A549 (cell line): ENCODE results near the gene MMP15. TPM values are rescaled to one million over a fixed set of nuclear protein-coding genes. Genes with fewer than 3 reads are reported as not detected.

Experiments
- ATAC-seq, 2 experiments: fragments of 200-7000 bp in 1 of 2; fragments of >200 bp in 1 of 2; cut with Nextera tagmentation in 1 of 2; cut with Tn5 transposase in 1 of 2; 3 replicates each; pipeline versions ENCODE4 v1.8.0 to v1.9.1; 2018 to 2020; ENCODE audit warnings: mild to moderate bottlenecking in 1 of 2, moderate library complexity in 1 of 2
- CTCF ChIA-PET: fragments of 300-600 bp; sonication (Branson Sonifier 250); formaldehyde crosslinking; extraction: SDS; loops from one replicate; lab custom pipeline; 2021; ENCODE audit warnings: antibody characterized with exemption, inconsistent platforms; lab: Yijun Ruan, JAX
- POLR2A ChIA-PET: fragments of 350-600 bp; formaldehyde crosslinking; extraction: SDS; loops from one replicate; lab custom pipeline; 2021; ENCODE audit warnings: antibody characterized with exemption, inconsistent platforms; lab: Yijun Ruan, JAX
- DNase-seq, 2 experiments: peaks; one replicate each; pipeline versions ENCODE4 v3.0.0 to v3.0.0-alpha.2; 2011 to 2016; ENCODE audit warnings: low read depth in 1 of 2, low spot score in 1 of 2
- FAIRE-seq: peaks from 2 replicates; lab custom pipeline; 2011; peaks lifted over from hg19 to GRCh38; lab: Jason Lieb, UNC
- H3K27ac ChIP-seq, 2 experiments: fragments of >200 bp; sonication (Bioruptor Twin); formaldehyde crosslinking; 3 replicates each; pipeline ENCODE4 v1.5.1; 2016 to 2017
- H3K4me1 ChIP-seq: fragments of >200 bp; sonication (Bioruptor Twin); formaldehyde crosslinking; 3 replicates; pipeline ENCODE4 v1.6.1; 2016
- H3K4me2 ChIP-seq: fragments of >200 bp; sonication (Bioruptor Twin); formaldehyde crosslinking; 3 replicates; pipeline ENCODE4 v1.6.1; 2016
- H3K4me3 ChIP-seq: fragments of >200 bp; sonication (Bioruptor Twin); formaldehyde crosslinking; 3 replicates; pipeline ENCODE4 v1.5.1; 2016
- H3K9me3 ChIP-seq: fragments of >200 bp; sonication (Bioruptor Twin); formaldehyde crosslinking; 3 replicates; pipeline ENCODE4 v1.6.1; 2016
- BHLHE40 ChIP-seq: IDR thresholded peaks from 2 replicates; pipeline ENCODE4 v1.6.1; 2012; ENCODE audit warnings: low read depth, low read length, inconsistent platforms
- ESRRA ChIP-seq: fragments of 150-350 bp; IDR thresholded peaks from 2 replicates; pipeline ENCODE4 v1.6.1; 2014; ENCODE audit warnings: mild to moderate bottlenecking, low read length, borderline replicate concordance
- FOSL2 ChIP-seq, 2 experiments: fragments of 450-650 bp in 1 of 2; fragments of >200 bp in 1 of 2; sonication (Bioruptor Twin) in 1 of 2; formaldehyde crosslinking; IDR thresholded peaks; 2 replicates each; pipeline versions ENCODE4 v1.5.0 to v1.6.1; 2016 to 2020; ENCODE audit warnings: mild to moderate bottlenecking in 1 of 2, moderate library complexity in 1 of 2
- GATA3 ChIP-seq: IDR thresholded peaks from 2 replicates; pipeline ENCODE4 v1.6.1; 2012; ENCODE audit warnings: borderline replicate concordance
- HOXB5 ChIP-seq: fragments of 250-450 bp; sonication (Bioruptor Pico); IDR thresholded peaks from 2 replicates; pipeline ENCODE4 v1.5.0; 2020; ENCODE audit warnings: mild to moderate bottlenecking, moderate library complexity
- KDM5A ChIP-seq: fragments of 200-600 bp; sonication (generic); IDR thresholded peaks from 2 replicates; pipeline ENCODE4 v1.6.1; 2016; ENCODE audit warnings: antibody characterized with exemption, mild to moderate bottlenecking
- MAFK ChIP-seq: fragments of 450-650 bp; IDR thresholded peaks from 2 replicates; pipeline ENCODE4 v1.6.1; 2014; ENCODE audit not compliant: partially characterized antibody
- MAZ ChIP-seq: fragments of 150-350 bp; IDR thresholded peaks from 2 replicates; pipeline ENCODE4 v1.6.1; 2014; ENCODE audit warnings: antibody characterized with exemption, low read depth, low read length, borderline replicate concordance
- NPAS2 ChIP-seq: fragments of 250-450 bp; sonication (Bioruptor Pico); IDR thresholded peaks from 2 replicates; pipeline ENCODE4 v1.8.0; 2022; ENCODE audit warnings: mild to moderate bottlenecking, moderate library complexity, borderline replicate concordance
- POLR2A ChIP-seq: IDR thresholded peaks from 2 replicates; pipeline ENCODE4 v1.6.1; 2012; ENCODE audit warnings: mild to moderate bottlenecking, low read length
- RARB ChIP-seq: fragments of 250-450 bp; sonication (Bioruptor Pico); IDR thresholded peaks from 2 replicates; pipeline ENCODE4 v1.8.0; 2021; ENCODE audit warnings: mild to moderate bottlenecking, moderate library complexity
- RFX5 ChIP-seq: fragments of 450-650 bp; IDR thresholded peaks from 2 replicates; pipeline ENCODE4 v1.7.1; 2014; ENCODE audit warnings: antibody characterized with exemption, mild to moderate bottlenecking, moderate library complexity
- RNF2 ChIP-seq: fragments of 200-600 bp; sonication (generic); IDR thresholded peaks from 2 replicates; pipeline ENCODE4 v1.6.1; 2016; ENCODE audit warnings: low read depth, mild to moderate bottlenecking, antibody characterized with exemption, moderate library complexity, borderline replicate concordance
- SREBF2 ChIP-seq: fragments of 450-650 bp; IDR thresholded peaks from 2 replicates; pipeline ENCODE4 v1.6.1; 2014; ENCODE audit warnings: mild to moderate bottlenecking, moderate library complexity
- WGBS: methylation state at CpG from one replicate; pipeline ENCODE4 v1.1.6; 2017; ENCODE audit errors: missing lambda C conversion rate; 5-methylcytosine and 5-hydroxymethylcytosine counted together
- polyA plus RNA-seq, 4 experiments: library from polyadenylated mRNA; depleted of rRNA in 3 of 4; stranded (reverse); fragments of >200 nt; fragmentation: RNase III in 1 of 4; extraction: RNeasy Plus Mini Kit Qiagen cat#74134 plus additional on column Dnase treatment in 1 of 4; gene quantifications; 2 replicates in 3 of 4; 3 replicates in 1 of 4; pipeline ENCODE4 v1.2.3, GENCODE V29; 2011 to 2017
- TF ChIP-seq, protein P1 (sequence below): fragments of 200-600 bp; sonication (generic); IDR thresholded peaks from 2 replicates; pipeline ENCODE4 v1.6.1; 2016; ENCODE audit warnings: antibody characterized with exemption, mild to moderate bottlenecking, moderate library complexity
- TF ChIP-seq, protein P2 (sequence below): fragments of 250-450 bp; sonication (Bioruptor Pico); IDR thresholded peaks from 2 replicates; pipeline ENCODE4 v1.5.0; 2021; ENCODE audit warnings: mild to moderate bottlenecking, moderate library complexity, borderline replicate concordance
- TF ChIP-seq, protein P3 (sequence below): fragments of 450-650 bp; IDR thresholded peaks from 2 replicates; pipeline ENCODE4 v1.6.1; 2014; ENCODE audit warnings: antibody characterized with exemption
- TF ChIP-seq, protein P4 (sequence below): IDR thresholded peaks from 2 replicates; pipeline ENCODE4 v1.6.1; 2012; ENCODE audit warnings: low read depth, borderline replicate concordance
- TF ChIP-seq, protein P5 (sequence below): IDR thresholded peaks from 2 replicates; pipeline ENCODE4 v1.6.1; 2012
- TF ChIP-seq, protein P6 (sequence below): IDR thresholded peaks from 2 replicates; pipeline ENCODE4 v1.6.1; 2012

Gene MMP15
- polyA plus RNA-seq, 2 of the 4 experiments (the other 2 are of a cell fraction): 4.3 to 11.2 TPM

DNA sequence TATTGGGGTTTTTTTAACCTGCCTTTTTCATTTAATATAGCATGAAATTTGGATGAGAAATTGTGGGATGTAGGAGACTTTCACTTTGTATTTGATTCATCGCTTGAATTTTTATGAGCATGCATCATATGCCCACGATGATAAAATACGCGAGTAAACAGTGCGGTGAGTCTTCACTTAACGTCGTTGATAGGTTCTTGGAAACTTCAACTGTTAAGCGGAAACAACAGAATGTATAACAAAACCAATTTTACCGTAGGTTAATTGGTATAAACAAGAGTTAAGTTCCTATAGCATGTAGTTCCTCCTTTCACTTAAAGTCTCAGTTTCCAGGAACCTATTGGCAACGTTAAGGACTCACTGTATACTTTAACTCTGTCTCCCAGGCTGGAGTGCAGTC lies 28.7 kb downstream of the MMP15 start (continued):
- TF ChIP-seq, protein P1, sequence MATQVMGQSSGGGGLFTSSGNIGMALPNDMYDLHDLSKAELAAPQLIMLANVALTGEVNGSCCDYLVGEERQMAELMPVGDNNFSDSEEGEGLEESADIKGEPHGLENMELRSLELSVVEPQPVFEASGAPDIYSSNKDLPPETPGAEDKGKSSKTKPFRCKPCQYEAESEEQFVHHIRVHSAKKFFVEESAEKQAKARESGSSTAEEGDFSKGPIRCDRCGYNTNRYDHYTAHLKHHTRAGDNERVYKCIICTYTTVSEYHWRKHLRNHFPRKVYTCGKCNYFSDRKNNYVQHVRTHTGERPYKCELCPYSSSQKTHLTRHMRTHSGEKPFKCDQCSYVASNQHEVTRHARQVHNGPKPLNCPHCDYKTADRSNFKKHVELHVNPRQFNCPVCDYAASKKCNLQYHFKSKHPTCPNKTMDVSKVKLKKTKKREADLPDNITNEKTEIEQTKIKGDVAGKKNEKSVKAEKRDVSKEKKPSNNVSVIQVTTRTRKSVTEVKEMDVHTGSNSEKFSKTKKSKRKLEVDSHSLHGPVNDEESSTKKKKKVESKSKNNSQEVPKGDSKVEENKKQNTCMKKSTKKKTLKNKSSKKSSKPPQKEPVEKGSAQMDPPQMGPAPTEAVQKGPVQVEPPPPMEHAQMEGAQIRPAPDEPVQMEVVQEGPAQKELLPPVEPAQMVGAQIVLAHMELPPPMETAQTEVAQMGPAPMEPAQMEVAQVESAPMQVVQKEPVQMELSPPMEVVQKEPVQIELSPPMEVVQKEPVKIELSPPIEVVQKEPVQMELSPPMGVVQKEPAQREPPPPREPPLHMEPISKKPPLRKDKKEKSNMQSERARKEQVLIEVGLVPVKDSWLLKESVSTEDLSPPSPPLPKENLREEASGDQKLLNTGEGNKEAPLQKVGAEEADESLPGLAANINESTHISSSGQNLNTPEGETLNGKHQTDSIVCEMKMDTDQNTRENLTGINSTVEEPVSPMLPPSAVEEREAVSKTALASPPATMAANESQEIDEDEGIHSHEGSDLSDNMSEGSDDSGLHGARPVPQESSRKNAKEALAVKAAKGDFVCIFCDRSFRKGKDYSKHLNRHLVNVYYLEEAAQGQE: no peak
- TF ChIP-seq MAFK: no peak
- no peak for TF ChIP-seq RARB
- TF ChIP-seq, all 56 proteins: peak for 0

DNA sequence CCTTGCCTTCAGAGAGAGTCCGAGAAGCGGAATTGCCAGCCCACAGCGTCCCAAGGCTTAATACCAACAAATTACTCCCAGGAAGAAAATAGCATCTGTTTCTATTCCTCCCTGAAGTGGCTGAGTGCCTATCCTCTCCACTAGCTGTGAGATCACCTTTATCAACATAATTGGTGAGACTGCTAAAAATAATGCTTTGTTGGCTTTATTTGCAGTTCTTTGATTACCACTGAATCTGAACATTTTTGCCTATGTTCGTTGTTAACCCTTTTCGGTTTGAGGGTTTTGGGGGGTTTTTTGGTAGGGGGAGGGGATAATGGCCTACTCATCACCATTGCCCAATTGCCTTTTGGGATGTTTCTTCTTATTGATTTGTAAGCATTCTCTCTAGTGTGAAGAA lies 31.0 kb downstream of the MMP15 start:
- H3K4me1 ChIP-seq: no peaks in the 10 kb centered on the region
- POLR2A ChIA-PET: no interaction called here
- no peak overlapping the region for H3K27ac ChIP-seq
- H3K9me3 ChIP-seq: no peaks in the 10 kb centered on the region
- ATAC-seq: no peak
- WGBS: 44% methylated on average over 5 of the region's 5 CpGs
- no peak overlapping the region for H3K4me3 ChIP-seq
- FAIRE-seq: no peak
- no peak overlapping the region for H3K4me2 ChIP-seq
- DNase-seq: no peak
- CTCF ChIA-PET: interaction anchor here (0.7 to 2.0 kb wide), 3 partner anchors 38 to 439 kb away, joined by 3 to 4 read pairs (median 3); no protein-coding TSS in a partner anchor
- TF ChIP-seq MAFK: peak; percentile 36
- TF ChIP-seq GATA3: no peak
- no peak for TF ChIP-seq ESRRA

DNA sequence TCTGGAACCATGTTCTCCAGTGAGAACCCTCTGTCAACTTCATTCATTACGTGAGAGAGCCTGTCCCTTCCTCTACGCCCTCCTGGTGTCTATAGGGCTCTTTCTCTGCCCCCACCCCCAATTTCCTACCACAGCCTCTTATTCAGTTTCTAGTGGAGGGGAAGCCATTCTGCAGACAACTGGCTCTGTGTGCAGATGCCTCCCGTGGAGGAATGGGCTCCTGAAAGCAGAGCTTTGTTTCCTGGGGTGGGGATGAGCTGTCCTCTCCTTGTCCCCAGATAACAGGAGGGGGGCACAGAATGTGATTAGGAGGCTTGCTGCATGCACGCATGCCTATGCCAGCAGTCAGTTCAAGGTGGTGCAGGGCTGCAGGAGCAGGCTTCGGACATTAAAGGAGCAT lies 31.6 kb downstream of the MMP15 start:
- CTCF ChIA-PET: interaction anchor here (1.5 to 2.0 kb wide), 2 partner anchors 39 to 65 kb away, joined by 3 to 4 read pairs; no protein-coding TSS in a partner anchor

DNA sequence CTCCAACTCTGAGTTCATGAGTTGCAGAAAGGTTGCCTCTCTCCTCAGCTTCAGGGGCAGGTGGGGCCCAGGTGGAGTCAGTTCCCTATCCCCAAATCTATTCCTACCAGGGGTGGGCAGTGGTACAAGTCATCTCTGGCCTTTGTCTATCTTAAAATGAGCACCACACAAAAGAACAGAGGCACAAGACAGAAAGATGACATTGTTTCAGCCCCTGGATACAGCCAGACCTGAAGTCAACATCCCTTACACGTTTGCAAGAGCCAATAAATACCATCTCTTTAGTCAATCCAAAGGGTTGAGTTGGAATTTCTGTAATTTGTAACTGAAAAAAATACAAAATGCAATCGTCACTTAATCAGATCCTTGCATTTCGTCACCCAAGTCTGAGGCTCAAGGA lies 32.2 kb downstream of the MMP15 start:
- Histone ChIP-seq H3K4me1 (no peaks in the 10 kb centered on the region), H3K9me3 (no peaks in the 10 kb centered on the region), H3K4me2 (no peak overlapping the region), H3K4me3 (no peak overlapping the region), H3K27ac (no peak overlapping the region)
- ATAC-seq (no peak), FAIRE-seq (no peak), DNase-seq (no peak)
- CTCF ChIA-PET: interaction anchor here (1.5 to 2.0 kb wide), 2 partner anchors 39 to 64 kb away, joined by 3 to 4 read pairs; no protein-coding TSS in a partner anchor
- TF ChIP-seq HOXB5 (CRISPR knock-in tag): no peak
- no peak for TF ChIP-seq SREBF2
- no peak for TF ChIP-seq RNF2
- TF ChIP-seq BHLHE40: no peak
- TF ChIP-seq, protein P2, sequence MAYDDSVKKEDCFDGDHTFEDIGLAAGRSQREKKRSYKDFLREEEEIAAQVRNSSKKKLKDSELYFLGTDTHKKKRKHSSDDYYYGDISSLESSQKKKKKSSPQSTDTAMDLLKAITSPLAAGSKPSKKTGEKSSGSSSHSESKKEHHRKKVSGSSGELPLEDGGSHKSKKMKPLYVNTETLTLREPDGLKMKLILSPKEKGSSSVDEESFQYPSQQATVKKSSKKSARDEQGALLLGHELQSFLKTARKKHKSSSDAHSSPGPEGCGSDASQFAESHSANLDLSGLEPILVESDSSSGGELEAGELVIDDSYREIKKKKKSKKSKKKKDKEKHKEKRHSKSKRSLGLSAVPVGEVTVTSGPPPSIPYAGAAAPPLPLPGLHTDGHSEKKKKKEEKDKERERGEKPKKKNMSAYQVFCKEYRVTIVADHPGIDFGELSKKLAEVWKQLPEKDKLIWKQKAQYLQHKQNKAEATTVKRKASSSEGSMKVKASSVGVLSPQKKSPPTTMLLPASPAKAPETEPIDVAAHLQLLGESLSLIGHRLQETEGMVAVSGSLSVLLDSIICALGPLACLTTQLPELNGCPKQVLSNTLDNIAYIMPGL (CRISPR knock-in tag): no peak
- 41% methylated on average over 3 of the region's 3 CpGs for WGBS
- POLR2A ChIA-PET: interaction anchor here (2.1 kb wide), 1 partner anchor 72 kb away, joined by 4 read pairs; the partner anchor contains the start of gene CFAP20

More for the DNA sequence above, 31.6 kb downstream of the MMP15 start:
- H3K9me3 ChIP-seq: no peaks in the 10 kb centered on the region
- no peak overlapping the region for H3K4me2 ChIP-seq
- 52% methylated on average over 5 of the region's 5 CpGs for WGBS
- TF ChIP-seq, protein P3, sequence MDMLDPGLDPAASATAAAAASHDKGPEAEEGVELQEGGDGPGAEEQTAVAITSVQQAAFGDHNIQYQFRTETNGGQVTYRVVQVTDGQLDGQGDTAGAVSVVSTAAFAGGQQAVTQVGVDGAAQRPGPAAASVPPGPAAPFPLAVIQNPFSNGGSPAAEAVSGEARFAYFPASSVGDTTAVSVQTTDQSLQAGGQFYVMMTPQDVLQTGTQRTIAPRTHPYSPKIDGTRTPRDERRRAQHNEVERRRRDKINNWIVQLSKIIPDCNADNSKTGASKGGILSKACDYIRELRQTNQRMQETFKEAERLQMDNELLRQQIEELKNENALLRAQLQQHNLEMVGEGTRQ: no peak
- TF ChIP-seq RFX5: no peak
- TF ChIP-seq, protein P4, sequence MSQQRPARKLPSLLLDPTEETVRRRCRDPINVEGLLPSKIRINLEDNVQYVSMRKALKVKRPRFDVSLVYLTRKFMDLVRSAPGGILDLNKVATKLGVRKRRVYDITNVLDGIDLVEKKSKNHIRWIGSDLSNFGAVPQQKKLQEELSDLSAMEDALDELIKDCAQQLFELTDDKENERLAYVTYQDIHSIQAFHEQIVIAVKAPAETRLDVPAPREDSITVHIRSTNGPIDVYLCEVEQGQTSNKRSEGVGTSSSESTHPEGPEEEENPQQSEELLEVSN: no peak
- TF ChIP-seq NPAS2: no peak
- no peak for TF ChIP-seq HOXB5 (CRISPR knock-in tag)
- no peak for TF ChIP-seq MAZ
- TF ChIP-seq POLR2A: no peak
- TF ChIP-seq, protein P5, sequence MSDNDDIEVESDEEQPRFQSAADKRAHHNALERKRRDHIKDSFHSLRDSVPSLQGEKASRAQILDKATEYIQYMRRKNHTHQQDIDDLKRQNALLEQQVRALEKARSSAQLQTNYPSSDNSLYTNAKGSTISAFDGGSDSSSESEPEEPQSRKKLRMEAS: no peak
- TF ChIP-seq KDM5A: no peak
- no peak for TF ChIP-seq FOSL2 (IDR thresholded peaks at IDR 0.05)
- no peak for TF ChIP-seq FOSL2 (CRISPR knock-in tag; IDR thresholded peaks at IDR 0.05)
- TF ChIP-seq, protein P6, sequence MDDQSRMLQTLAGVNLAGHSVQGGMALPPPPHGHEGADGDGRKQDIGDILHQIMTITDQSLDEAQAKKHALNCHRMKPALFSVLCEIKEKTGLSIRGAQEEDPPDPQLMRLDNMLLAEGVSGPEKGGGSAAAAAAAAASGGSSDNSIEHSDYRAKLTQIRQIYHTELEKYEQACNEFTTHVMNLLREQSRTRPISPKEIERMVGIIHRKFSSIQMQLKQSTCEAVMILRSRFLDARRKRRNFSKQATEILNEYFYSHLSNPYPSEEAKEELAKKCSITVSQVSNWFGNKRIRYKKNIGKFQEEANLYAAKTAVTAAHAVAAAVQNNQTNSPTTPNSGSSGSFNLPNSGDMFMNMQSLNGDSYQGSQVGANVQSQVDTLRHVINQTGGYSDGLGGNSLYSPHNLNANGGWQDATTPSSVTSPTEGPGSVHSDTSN: no peak
- FAIRE-seq: no peak
- POLR2A ChIA-PET: interaction anchor here (2.1 kb wide), 1 partner anchor 72 kb away, joined by 4 read pairs; the partner anchor contains the start of gene CFAP20
- no peak; a peak in 1 of 6 replicates for ATAC-seq
- no peaks in the 10 kb centered on the region for H3K4me1 ChIP-seq
- DNase-seq: no peak
- no peak overlapping the region for H3K27ac ChIP-seq
- no peak overlapping the region for H3K4me3 ChIP-seq
